Astrocyte (in vitro differentiated cells and primary cell): Measurements from ENCODE around the gene LFNG. TPM values are rescaled to one million over a fixed set of nuclear protein-coding genes. Genes with fewer than 3 reads are reported as not detected.
A peak's percentile ranks its signal among the peaks of the same experiment; 100 is the strongest.

Experiments
- DNase-seq: peaks from one replicate; pipeline ENCODE4 v3.0.0-alpha.2; 2010; ENCODE audit warnings: low read depth
- FAIRE-seq: peaks from 2 replicates; lab custom pipeline; 2011; peaks lifted over from hg19 to GRCh38; lab: Jason Lieb, UNC
- H2AFZ ChIP-seq: 2 replicates; pipeline ENCODE4 v1.6.0; 2012; ENCODE audit warnings: low read depth, low read length, inconsistent platforms
- H3K27ac ChIP-seq: 2 replicates; pipeline ENCODE4 v1.5.1; 2011; ENCODE audit warnings: low read depth, low read length, inconsistent platforms
- H3K27me3 ChIP-seq: 2 replicates; pipeline ENCODE4 v1.6.0; 2011; ENCODE audit warnings: low read length, inconsistent platforms; ENCODE audit not compliant: insufficient read depth
- H3K36me3 ChIP-seq: 2 replicates; pipeline ENCODE4 v1.5.1; 2011; ENCODE audit warnings: low read length, inconsistent platforms; ENCODE audit not compliant: insufficient read depth
- H3K4me1 ChIP-seq: 2 replicates; pipeline ENCODE4 v1.5.1; 2011; ENCODE audit warnings: low read length, inconsistent platforms; ENCODE audit not compliant: insufficient read depth
- H3K4me2 ChIP-seq: 2 replicates; pipeline ENCODE4 v1.6.0; 2012; ENCODE audit warnings: low read length, inconsistent platforms
- H3K4me3 ChIP-seq: 2 replicates; pipeline ENCODE4 v1.5.1; 2011; ENCODE audit warnings: low read depth, mild to moderate bottlenecking, low read length, inconsistent platforms; ENCODE audit not compliant: insufficient read depth
- H3K79me2 ChIP-seq: 2 replicates; pipeline ENCODE4 v1.6.0; 2012; ENCODE audit warnings: mild to moderate bottlenecking, low read length, inconsistent platforms; ENCODE audit not compliant: insufficient read depth
- H3K9ac ChIP-seq: 2 replicates; pipeline ENCODE4 v1.6.0; 2012; ENCODE audit warnings: mild to moderate bottlenecking, low read length, inconsistent platforms
- H3K9me3 ChIP-seq: 2 replicates; pipeline ENCODE4 v1.5.1; 2012; ENCODE audit warnings: low read depth, mild to moderate bottlenecking, low read length, inconsistent platforms; ENCODE audit not compliant: insufficient read depth
- H4K20me1 ChIP-seq: 2 replicates; pipeline ENCODE4 v1.6.0; 2012; ENCODE audit warnings: low read length, inconsistent platforms; ENCODE audit not compliant: insufficient read depth
- H3K27ac Mint-ChIP-seq: one replicate; pipeline ENCODE4 v1.8.0; 2021; ENCODE audit warnings: mild to moderate bottlenecking, mixed read lengths; ENCODE audit not compliant: unreplicated experiment
- H3K27me3 Mint-ChIP-seq: one replicate; pipeline ENCODE4 v1.8.0; 2021; ENCODE audit warnings: low read depth, mixed read lengths; ENCODE audit not compliant: unreplicated experiment
- H3K36me3 Mint-ChIP-seq: one replicate; pipeline ENCODE4 v1.8.0; 2021; ENCODE audit warnings: low read depth, mixed read lengths; ENCODE audit not compliant: unreplicated experiment
- H3K4me1 Mint-ChIP-seq: one replicate; pipeline ENCODE4 v1.8.0; 2021; ENCODE audit warnings: low read depth, mixed read lengths; ENCODE audit not compliant: unreplicated experiment
- H3K4me3 Mint-ChIP-seq: one replicate; pipeline ENCODE4 v1.8.0; 2021; ENCODE audit warnings: mild to moderate bottlenecking, moderate library complexity, mixed read lengths; ENCODE audit not compliant: unreplicated experiment
- H3K9me3 Mint-ChIP-seq: one replicate; pipeline ENCODE4 v1.8.0; 2021; ENCODE audit warnings: mild to moderate bottlenecking, mixed read lengths; ENCODE audit not compliant: unreplicated experiment
- EZH2 ChIP-seq: IDR thresholded peaks from 2 replicates; pipeline ENCODE4 v1.6.1; 2012; ENCODE audit warnings: mild to moderate bottlenecking, low read length, inconsistent platforms; ENCODE audit not compliant: insufficient read depth
- total RNA-seq: library from RNA; stranded (reverse); gene quantifications from 2 replicates; pipeline ENCODE4 v1.2.1, GENCODE V29; 2021
- TF ChIP-seq, protein P1 (sequence below): IDR thresholded peaks from 2 replicates; pipeline ENCODE4 v1.5.1; 2011; ENCODE audit warnings: low read depth, mild to moderate bottlenecking, inconsistent platforms, low read length, moderate library complexity; ENCODE audit not compliant: insufficient read depth

LFNG gene
- total RNA-seq, 1 donor from 2014 or later: 58.6 TPM

DNA sequence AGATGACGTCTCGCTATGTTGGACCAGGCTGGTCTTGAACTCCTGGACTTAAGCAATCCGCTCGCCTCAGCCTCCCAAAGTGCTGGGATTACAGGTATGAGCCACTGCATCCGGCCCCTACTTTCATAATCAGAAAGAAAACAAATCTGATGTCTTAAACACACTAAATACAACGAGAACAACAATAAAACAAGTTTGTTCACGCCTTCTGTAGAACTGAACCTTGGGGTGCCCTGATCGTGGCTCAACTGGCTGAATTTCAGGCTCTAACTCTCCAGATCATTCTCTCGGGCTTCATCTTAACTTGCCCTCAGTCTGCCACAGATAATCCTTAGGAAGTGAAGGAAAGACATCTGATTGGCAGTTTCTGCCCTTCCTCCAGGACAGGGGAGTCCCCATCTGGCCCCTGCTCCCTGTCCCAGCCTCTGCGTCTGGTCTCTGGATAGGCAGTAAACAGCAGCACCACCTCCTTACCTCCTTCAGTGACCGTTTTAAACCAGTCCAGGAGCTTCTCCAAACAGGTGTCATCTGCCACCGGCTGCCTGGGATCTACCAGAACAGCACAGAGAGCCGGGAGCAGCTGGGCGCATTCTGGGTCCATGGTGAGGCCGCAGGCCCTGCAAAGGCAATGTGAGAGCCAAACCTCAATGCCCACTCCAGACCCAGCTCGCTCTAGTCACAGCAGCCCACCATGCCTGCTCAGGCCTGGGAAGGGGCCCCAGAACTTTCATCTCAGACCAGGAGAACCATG lies 34.4 kb downstream of the LFNG start:
- Histone ChIP-seq H3K4me2 (peak overlapping the region; percentile 91), H3K9me3 (no peaks in the 10 kb centered on the region), H3K27me3 (no peaks in the 10 kb centered on the region), H3K9ac (peak overlapping the region; percentile 98), H3K4me1 (peaks cover 13% of the 10 kb centered on the region), H3K79me2 (peaks cover 13% of the 10 kb centered on the region), H3K4me3 (peak overlapping the region; percentile 78), H2AFZ (no peak overlapping the region), H3K27ac (no peak overlapping the region), H4K20me1 (peaks cover 20% of the 10 kb centered on the region), H3K36me3 (no peaks in the 10 kb centered on the region)
- H3K4me3 Mint-ChIP-seq: peak overlapping the region; percentile 84
- TF ChIP-seq, protein P1, sequence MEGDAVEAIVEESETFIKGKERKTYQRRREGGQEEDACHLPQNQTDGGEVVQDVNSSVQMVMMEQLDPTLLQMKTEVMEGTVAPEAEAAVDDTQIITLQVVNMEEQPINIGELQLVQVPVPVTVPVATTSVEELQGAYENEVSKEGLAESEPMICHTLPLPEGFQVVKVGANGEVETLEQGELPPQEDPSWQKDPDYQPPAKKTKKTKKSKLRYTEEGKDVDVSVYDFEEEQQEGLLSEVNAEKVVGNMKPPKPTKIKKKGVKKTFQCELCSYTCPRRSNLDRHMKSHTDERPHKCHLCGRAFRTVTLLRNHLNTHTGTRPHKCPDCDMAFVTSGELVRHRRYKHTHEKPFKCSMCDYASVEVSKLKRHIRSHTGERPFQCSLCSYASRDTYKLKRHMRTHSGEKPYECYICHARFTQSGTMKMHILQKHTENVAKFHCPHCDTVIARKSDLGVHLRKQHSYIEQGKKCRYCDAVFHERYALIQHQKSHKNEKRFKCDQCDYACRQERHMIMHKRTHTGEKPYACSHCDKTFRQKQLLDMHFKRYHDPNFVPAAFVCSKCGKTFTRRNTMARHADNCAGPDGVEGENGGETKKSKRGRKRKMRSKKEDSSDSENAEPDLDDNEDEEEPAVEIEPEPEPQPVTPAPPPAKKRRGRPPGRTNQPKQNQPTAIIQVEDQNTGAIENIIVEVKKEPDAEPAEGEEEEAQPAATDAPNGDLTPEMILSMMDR: no peak
- TF ChIP-seq EZH2: no peak
- no peaks in the 10 kb centered on the region for H3K9me3 Mint-ChIP-seq
- no peak for FAIRE-seq
- peaks cover 2% of the 10 kb centered on the region for H3K36me3 Mint-ChIP-seq
- peak overlapping the region; percentile 41 for H3K27ac Mint-ChIP-seq
- peaks cover 3% of the 10 kb centered on the region for H3K4me1 Mint-ChIP-seq
- H3K27me3 Mint-ChIP-seq: no peaks in the 10 kb centered on the region
- DNase-seq: no peak

DNA sequence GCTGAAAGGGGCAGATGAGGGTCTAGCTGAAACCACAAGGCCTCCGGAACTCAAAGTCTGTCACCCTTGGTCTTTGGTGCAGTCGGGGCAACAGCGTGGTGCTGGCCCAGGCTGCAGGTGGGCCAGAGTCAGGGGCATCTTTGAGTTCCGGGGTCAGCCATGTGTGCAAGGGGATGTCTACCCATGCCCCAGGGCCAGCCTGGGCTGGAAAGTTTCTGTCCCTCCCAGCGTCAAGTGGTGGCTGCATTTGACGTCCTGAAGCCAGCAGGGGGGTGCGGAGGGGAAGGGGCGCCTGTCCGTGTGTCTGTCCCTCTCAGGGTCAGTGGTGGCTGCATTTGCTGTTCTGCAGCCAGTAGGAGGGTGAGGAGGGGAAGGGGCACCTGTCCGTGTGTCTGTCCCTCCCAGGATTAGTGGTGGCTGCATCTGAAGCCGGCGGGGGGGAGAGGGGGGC lies 35.1 kb downstream of the LFNG start:
- DNase-seq: no peak
- H2AFZ ChIP-seq: no peak overlapping the region

More for the DNA sequence above, 35.1 kb downstream of the LFNG start:
- Mint-ChIP-seq H3K36me3 (peaks cover 2% of the 10 kb centered on the region), H3K4me1 (peaks cover 3% of the 10 kb centered on the region), H3K9me3 (no peaks in the 10 kb centered on the region), H3K4me3 (peak overlapping the region; percentile 84), H3K27ac (peak overlapping the region; percentile 41), H3K27me3 (no peaks in the 10 kb centered on the region)
- peaks cover 20% of the 10 kb centered on the region for H3K79me2 ChIP-seq
- H3K36me3 ChIP-seq: no peaks in the 10 kb centered on the region
- TF ChIP-seq, protein P1: no peak
- no peak for TF ChIP-seq EZH2
- peaks cover 13% of the 10 kb centered on the region for H3K4me1 ChIP-seq
- peak overlapping the region; percentile 91 for H3K4me2 ChIP-seq
- H3K4me3 ChIP-seq: peak overlapping the region; percentile 78
- no peak for FAIRE-seq
- H3K27ac ChIP-seq: no peak overlapping the region
- peak overlapping the region; percentile 98 for H3K9ac ChIP-seq
- peaks cover 17% of the 10 kb centered on the region for H4K20me1 ChIP-seq
- no peaks in the 10 kb centered on the region for H3K9me3 ChIP-seq
- no peaks in the 10 kb centered on the region for H3K27me3 ChIP-seq
